Naive thymus-derived CD8-positive, alpha-beta T cell (primary cell): ENCODE measurements around the gene STMND1. TPM values are rescaled to one million over a fixed set of nuclear protein-coding genes. Genes with fewer than 3 reads are reported as not detected.

Source experiments
- ATAC-seq, 2 donors: fragments of 150-1000 bp; cut with Tn5 transposase in 1 of 2; sonication (Bioruptor Pico), chemical (Tn5 transposase) in 1 of 2; 1 replicate in 1 of 2; 2 replicates in 1 of 2; pipeline ENCODE4 v1.10.0; 2021; ENCODE audit warnings: mild to moderate bottlenecking in 2 of 2, moderate library complexity in 2 of 2
- POLR2A ChIA-PET: fragments of 350-600 bp; sonication (Branson Sonifier 250); formaldehyde crosslinking; loops from one replicate; lab custom pipeline; 2021; ENCODE audit warnings: antibody characterized with exemption; lab: Charles Lee
- DNase-seq, 10 donors: peaks; one replicate each; pipeline versions ENCODE4 v3.0.0 to v3.0.0-alpha.2; 2020 to 2022
- H3K27ac Mint-ChIP-seq, 10 donors: one replicate each; pipeline ENCODE4 v1.8.0; 2020 to 2022; ENCODE audit warnings: mild to moderate bottlenecking in 10 of 10, mixed read lengths in 10 of 10, moderate library complexity in 4 of 10, inconsistent platforms in 1 of 10
- H3K27me3 Mint-ChIP-seq, 5 donors: one replicate each; pipeline ENCODE4 v1.8.0; 2021 to 2022; ENCODE audit warnings: mixed read lengths in 5 of 5
- H3K36me3 Mint-ChIP-seq, 3 donors: one replicate each; pipeline ENCODE4 v1.8.0; 2020 to 2022; ENCODE audit warnings: mixed read lengths in 3 of 3, mild to moderate bottlenecking in 2 of 3, inconsistent platforms in 1 of 3
- H3K4me1 Mint-ChIP-seq, 4 donors: one replicate each; pipeline ENCODE4 v1.8.0; 2021 to 2022; ENCODE audit warnings: mixed read lengths in 4 of 4
- H3K4me3 Mint-ChIP-seq, 10 donors: one replicate each; pipeline ENCODE4 v1.8.0; 2020 to 2022; ENCODE audit warnings: mild to moderate bottlenecking in 10 of 10, mixed read lengths in 10 of 10, moderate library complexity in 6 of 10, inconsistent platforms in 1 of 10
- H3K9me3 Mint-ChIP-seq, 9 donors: one replicate each; pipeline ENCODE4 v1.8.0; 2020 to 2022; ENCODE audit warnings: mixed read lengths in 9 of 9, mild to moderate bottlenecking in 3 of 9, inconsistent platforms in 1 of 9, moderate library complexity in 1 of 9
- polyA plus RNA-seq, 3 donors: library from polyadenylated mRNA; unstranded; fragments of 300-500 nt; fragmentation: Illumina TruSeq; gene quantifications; one replicate each; pipeline ENCODE4 v1.2.3, GENCODE V29; 2021
- total RNA-seq, 8 experiments: library from RNA in 2 of 8; stranded (reverse) in 2 of 8; gene quantifications; one replicate each; pipeline ENCODE4 v1.2.3 and lab custom pipeline; 2021 to 2026

The STMND1 gene
- total and polyA plus RNA-seq, 5 experiments from 2014 or later = not detected

DNA sequence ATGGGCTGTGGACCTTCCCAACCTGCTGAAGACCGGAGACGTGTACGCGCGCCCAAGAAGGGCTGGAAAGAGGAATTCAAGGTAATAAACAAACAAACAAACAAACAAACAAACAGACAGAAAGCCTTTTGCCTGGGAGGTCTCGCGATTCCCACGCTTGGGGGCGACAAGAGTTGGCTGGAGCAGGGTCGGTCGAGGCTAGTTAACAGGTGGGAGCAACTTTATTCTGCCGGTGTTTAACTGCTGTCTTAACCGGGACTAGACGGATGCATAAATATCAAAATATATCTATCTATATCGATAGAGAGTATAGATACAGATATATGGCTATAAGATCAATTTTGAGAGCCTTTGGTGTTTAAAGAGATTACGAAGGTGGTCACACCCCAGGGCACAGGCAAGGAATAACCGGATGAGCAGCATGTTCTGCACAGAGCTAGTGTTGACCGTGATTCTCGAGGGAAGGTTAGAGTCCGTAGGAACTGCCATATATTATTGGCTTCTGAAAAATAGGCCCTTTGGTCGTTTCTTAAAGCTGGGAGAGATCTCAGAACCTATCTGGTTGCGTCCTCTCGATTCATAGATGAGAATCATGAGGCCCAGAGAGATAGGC, 514 bp downstream of the STMND1 start:
- H3K4me1 Mint-ChIP-seq = peaks cover 7 to 11% (median 9%) of the 10 kb centered on the region in 4 donors
- no peak for ATAC-seq
- peak overlapping the region in 1 of 10 donors; percentile 61 for H3K4me3 Mint-ChIP-seq
- H3K36me3 Mint-ChIP-seq = no peaks in the 10 kb centered on the region
- peaks cover 21 to 74% (median 50%) of the 10 kb centered on the region in 5 donors for H3K27me3 Mint-ChIP-seq
- POLR2A ChIA-PET = no interaction called here
- DNase-seq = no peak
- H3K9me3 Mint-ChIP-seq = peaks cover 0 to 3% (median 0%) of the 10 kb centered on the region in 9 donors
- H3K27ac Mint-ChIP-seq = peak overlapping the region in 1 of 10 donors; percentile 49

GRCh38 chr6:17103715-17104114, 1.9 kb downstream of the STMND1 start:
- ATAC-seq (no peak), DNase-seq (no peak)
- POLR2A ChIA-PET = no interaction called here
- Mint-ChIP-seq H3K9me3 (peaks cover 0 to 3% (median 0%) of the 10 kb centered on the region in 9 donors), H3K27ac (no peak overlapping the region), H3K27me3 (peaks cover 21 to 73% (median 41%) of the 10 kb centered on the region in 5 donors), H3K36me3 (no peaks in the 10 kb centered on the region), H3K4me1 (peaks cover 7 to 11% (median 9%) of the 10 kb centered on the region in 4 donors), H3K4me3 (no peak overlapping the region)

- no peak for ATAC-seq
- peaks cover 22 to 49% (median 24%) of the 10 kb centered on the region in 5 donors for H3K27me3 Mint-ChIP-seq
- H3K4me1 Mint-ChIP-seq = peaks cover 0 to 2% (median 0%) of the 10 kb centered on the region in 4 donors
- H3K9me3 Mint-ChIP-seq = peaks cover 0 to 3% (median 0%) of the 10 kb centered on the region in 9 donors
- no peak overlapping the region for H3K4me3 Mint-ChIP-seq
- POLR2A ChIA-PET = no interaction called here
- H3K36me3 Mint-ChIP-seq = no peaks in the 10 kb centered on the region
- H3K27ac Mint-ChIP-seq = no peak overlapping the region
- no peak for DNase-seq
Observed at GRCh38 chr6:17107863-17108262, 6.0 kb downstream of the STMND1 start.

GRCh38 chr6:17115251-17116116, 13.6 kb downstream of the STMND1 start:
- no peak overlapping the region for H3K4me3 Mint-ChIP-seq
- POLR2A ChIA-PET = no interaction called here
- H3K27ac Mint-ChIP-seq = no peak overlapping the region
- no peaks in the 10 kb centered on the region for H3K36me3 Mint-ChIP-seq
- peaks cover 0 to 3% (median 0%) of the 10 kb centered on the region in 9 donors for H3K9me3 Mint-ChIP-seq
- ATAC-seq (no peak), DNase-seq (no peak)
- no peaks in the 10 kb centered on the region for H3K4me1 Mint-ChIP-seq
- peaks cover 0 to 9% (median 8%) of the 10 kb centered on the region in 5 donors for H3K27me3 Mint-ChIP-seq

GRCh38 chr6:17116117-17116440, 14.2 kb downstream of the STMND1 start:
- Mint-ChIP-seq H3K27me3 (peaks cover 0 to 9% (median 4%) of the 10 kb centered on the region in 5 donors), H3K27ac (no peak overlapping the region), H3K4me3 (no peak overlapping the region), H3K9me3 (peaks cover 0 to 3% (median 0%) of the 10 kb centered on the region in 9 donors), H3K36me3 (no peaks in the 10 kb centered on the region), H3K4me1 (no peaks in the 10 kb centered on the region)
- no peak for DNase-seq
- no peak for ATAC-seq
- POLR2A ChIA-PET = no interaction called here

DNA sequence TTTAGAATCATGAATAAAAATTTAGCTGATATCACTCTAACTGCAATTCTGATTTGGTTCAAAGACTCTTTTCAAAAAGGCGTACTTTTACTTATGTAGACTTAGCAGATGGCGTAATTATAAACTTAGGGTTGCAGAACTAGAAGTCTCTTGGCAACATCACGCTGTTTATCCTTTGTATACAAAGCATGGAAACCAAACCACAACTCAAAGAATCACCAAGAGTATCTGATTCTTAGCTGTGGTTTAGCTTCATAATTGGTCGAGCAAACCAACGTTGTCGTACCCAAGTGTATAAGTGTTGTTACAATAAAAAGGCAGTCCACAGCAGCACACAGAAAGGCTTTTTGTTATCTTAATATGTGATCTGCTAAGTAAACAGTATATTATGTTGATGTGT, 18.2 kb downstream of the STMND1 start:
- Mint-ChIP-seq H3K27ac (no peak overlapping the region), H3K4me1 (no peaks in the 10 kb centered on the region), H3K4me3 (no peak overlapping the region), H3K27me3 (peaks cover 6 to 16% (median 14%) of the 10 kb centered on the region in 5 donors), H3K9me3 (peaks cover 0 to 3% (median 0%) of the 10 kb centered on the region in 9 donors), H3K36me3 (no peaks in the 10 kb centered on the region)
- ATAC-seq = no peak
- POLR2A ChIA-PET = no interaction called here
- DNase-seq = no peak

- Mint-ChIP-seq H3K27ac (no peak overlapping the region), H3K4me1 (no peaks in the 10 kb centered on the region), H3K4me3 (no peak overlapping the region), H3K27me3 (peaks cover 8 to 19% (median 17%) of the 10 kb centered on the region in 5 donors), H3K9me3 (peaks cover 0 to 2% (median 0%) of the 10 kb centered on the region in 9 donors), H3K36me3 (no peaks in the 10 kb centered on the region)
- no peak for ATAC-seq
- POLR2A ChIA-PET = no interaction called here
- no peak for DNase-seq
Observed at GRCh38 chr6:17125407-17125806, 23.6 kb downstream of the STMND1 start.

DNA sequence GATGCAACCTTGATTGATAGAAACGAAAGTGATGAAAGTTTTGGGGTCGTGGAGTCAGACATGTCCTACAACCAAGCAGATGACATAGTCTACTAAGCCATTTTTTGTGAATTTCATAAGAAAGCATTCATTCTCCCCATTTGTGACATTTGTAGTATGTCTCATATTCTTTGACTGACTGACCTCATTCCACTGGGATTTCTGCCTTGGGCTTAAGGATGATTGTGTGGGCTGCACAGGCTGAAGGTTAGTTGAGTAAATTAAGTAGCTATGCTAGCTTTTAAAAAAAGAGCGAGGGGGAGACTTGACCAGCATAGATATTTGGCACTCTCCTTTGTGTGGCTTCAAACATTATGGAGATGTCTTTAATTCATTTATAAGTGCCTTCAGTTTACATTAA, 28.9 kb downstream of the STMND1 start:
- Mint-ChIP-seq H3K4me3 (no peak overlapping the region), H3K9me3 (peaks cover 0 to 27% (median 18%) of the 10 kb centered on the region in 9 donors), H3K36me3 (peaks cover 0 to 12% (median 2%) of the 10 kb centered on the region in 3 donors), H3K27me3 (peaks cover 15 to 29% (median 19%) of the 10 kb centered on the region in 5 donors), H3K27ac (no peak overlapping the region), H3K4me1 (no peaks in the 10 kb centered on the region)
- DNase-seq = no peak
- ATAC-seq = no peak
- POLR2A ChIA-PET = no interaction called here

DNA sequence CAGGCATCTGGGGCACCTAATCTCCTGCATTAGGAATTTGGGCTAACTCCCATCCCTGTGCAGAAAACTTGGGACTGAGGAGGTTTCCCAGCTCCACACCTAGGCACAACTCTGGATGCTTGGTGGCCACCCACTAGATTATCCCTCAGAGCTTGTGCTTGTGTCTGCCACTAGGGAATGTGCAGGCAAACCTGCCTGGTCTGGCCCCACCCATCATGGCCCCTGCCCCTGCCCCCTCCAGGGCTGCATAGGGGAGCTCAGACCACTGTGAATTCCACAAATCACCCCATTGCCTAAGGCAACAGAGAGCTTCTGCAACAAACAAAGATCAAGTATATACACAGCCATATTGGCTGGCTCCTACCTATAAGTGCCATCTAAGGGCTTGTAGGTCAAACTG, 31.1 kb downstream of the STMND1 start:
- Mint-ChIP-seq H3K4me3 (no peak overlapping the region), H3K9me3 (peaks cover 2 to 44% (median 31%) of the 10 kb centered on the region in 9 donors), H3K36me3 (peaks cover 0 to 12% (median 2%) of the 10 kb centered on the region in 3 donors), H3K27ac (no peak overlapping the region), H3K27me3 (peaks cover 15 to 29% (median 19%) of the 10 kb centered on the region in 5 donors), H3K4me1 (no peaks in the 10 kb centered on the region)
- ATAC-seq = no peak
- no peak for DNase-seq
- POLR2A ChIA-PET = no interaction called here

GRCh38 chr6:17138033-17138432, 36.2 kb downstream of the STMND1 start:
- no peak overlapping the region for H3K27ac Mint-ChIP-seq
- DNase-seq (no peak), ATAC-seq (no peak)
- peaks cover 0 to 12% (median 0%) of the 10 kb centered on the region in 3 donors for H3K36me3 Mint-ChIP-seq
- H3K4me3 Mint-ChIP-seq = no peak overlapping the region
- H3K27me3 Mint-ChIP-seq = peaks cover 2 to 14% (median 11%) of the 10 kb centered on the region in 5 donors
- POLR2A ChIA-PET = no interaction called here
- no peaks in the 10 kb centered on the region for H3K4me1 Mint-ChIP-seq
- H3K9me3 Mint-ChIP-seq = peaks cover 8 to 57% (median 32%) of the 10 kb centered on the region in 9 donors

DNA sequence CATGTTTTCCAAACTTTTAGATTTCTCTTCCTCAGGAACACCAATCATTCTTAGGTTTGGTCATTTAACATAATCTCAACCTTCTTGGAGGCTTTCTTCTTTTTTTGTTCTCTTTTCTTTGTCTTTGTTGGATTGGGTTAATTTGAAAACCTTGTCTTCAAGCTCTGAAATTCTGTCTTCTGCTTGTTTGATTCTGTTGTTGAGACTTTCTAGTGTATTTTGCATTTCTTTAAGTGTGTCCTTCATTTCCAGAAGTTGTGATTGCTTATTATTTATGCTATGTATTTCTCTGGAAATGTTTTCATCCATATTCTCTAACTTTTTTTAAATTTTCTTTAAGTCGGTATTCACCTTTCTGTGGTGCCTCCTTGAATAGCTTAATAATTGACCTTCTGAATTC, 42.2 kb downstream of the STMND1 start:
- Mint-ChIP-seq H3K4me3 (no peak overlapping the region), H3K27me3 (peaks cover 0 to 13% (median 0%) of the 10 kb centered on the region in 5 donors), H3K27ac (no peak overlapping the region), H3K36me3 (peaks cover 0 to 23% (median 3%) of the 10 kb centered on the region in 3 donors), H3K9me3 (peaks cover 11 to 40% (median 29%) of the 10 kb centered on the region in 9 donors), H3K4me1 (no peaks in the 10 kb centered on the region)
- no peak for ATAC-seq
- POLR2A ChIA-PET = no interaction called here
- no peak for DNase-seq

DNA sequence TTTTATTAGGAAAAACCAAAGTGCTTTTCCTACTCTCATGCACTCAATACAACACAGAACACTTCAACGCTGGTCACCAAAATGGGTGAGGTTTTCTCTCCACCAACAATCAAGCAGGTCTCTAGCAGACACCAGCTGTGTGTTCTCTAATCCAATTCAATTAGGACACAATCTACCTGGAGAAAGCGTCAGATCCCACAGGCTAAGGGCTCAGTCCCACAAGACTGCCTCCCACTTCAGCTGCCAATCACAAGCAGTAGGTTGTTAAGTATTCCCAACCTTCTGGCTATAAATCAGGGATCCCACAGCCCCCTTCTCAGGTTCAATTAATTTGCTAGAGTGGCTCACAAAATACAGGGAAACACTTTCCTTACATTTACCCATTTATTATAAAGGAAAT, 47.7 kb downstream of the STMND1 start:
- no peak for DNase-seq
- no peak overlapping the region for H3K27ac Mint-ChIP-seq
- ATAC-seq = no peak
- peaks cover 0 to 13% (median 4%) of the 10 kb centered on the region in 5 donors for H3K27me3 Mint-ChIP-seq
- peaks cover 0 to 17% (median 1%) of the 10 kb centered on the region in 3 donors for H3K36me3 Mint-ChIP-seq
- H3K9me3 Mint-ChIP-seq = peaks cover 1 to 31% (median 15%) of the 10 kb centered on the region in 9 donors
- POLR2A ChIA-PET = no interaction called here
- no peak overlapping the region for H3K4me3 Mint-ChIP-seq
- no peaks in the 10 kb centered on the region for H3K4me1 Mint-ChIP-seq

- no peak for ATAC-seq
- Mint-ChIP-seq H3K36me3 (peaks cover 0 to 14% (median 0%) of the 10 kb centered on the region in 3 donors), H3K4me1 (no peaks in the 10 kb centered on the region), H3K27me3 (peaks cover 0 to 13% (median 4%) of the 10 kb centered on the region in 5 donors), H3K4me3 (no peak overlapping the region), H3K27ac (no peak overlapping the region), H3K9me3 (peaks cover 0 to 26% (median 12%) of the 10 kb centered on the region in 9 donors)
- POLR2A ChIA-PET = no interaction called here
- DNase-seq = no peak
Observed at GRCh38 chr6:17150096-17150495, 48.2 kb downstream of the STMND1 start.
